ENCODE measurements around the gene AFG1L.

AFG1L gene

GRCh38 chr6:108425428-108425827 lies 130.6 kb downstream of the AFG1L start:
- Histone ChIP-seq H3K79me2 (ENCODE audit: insufficient read depth, low read depth) (no peaks in the 10 kb centered on the region), H3K9ac (no peak overlapping the region), H3K4me1 (ENCODE audit: low read depth, poor library complexity, severe bottlenecking) (no peaks in the 10 kb centered on the region), H2AFZ (ENCODE audit: low read depth) (no peak overlapping the region), H4K20me1 (ENCODE audit: insufficient read depth) (no peaks in the 10 kb centered on the region), H3K4me3 (IDR thresholded peaks at IDR 0.05; ENCODE audit: insufficient read depth, low read depth, low read length) (no peak overlapping the region), H3K36me3 (ENCODE audit: insufficient read depth) (no peaks in the 10 kb centered on the region), H3K27ac (no peak overlapping the region), H3K4me2 (no peak overlapping the region), H3K27me3 (ENCODE audit: insufficient read depth, low read depth) (no peaks in the 10 kb centered on the region)
- TF ChIP-seq, protein P1, sequence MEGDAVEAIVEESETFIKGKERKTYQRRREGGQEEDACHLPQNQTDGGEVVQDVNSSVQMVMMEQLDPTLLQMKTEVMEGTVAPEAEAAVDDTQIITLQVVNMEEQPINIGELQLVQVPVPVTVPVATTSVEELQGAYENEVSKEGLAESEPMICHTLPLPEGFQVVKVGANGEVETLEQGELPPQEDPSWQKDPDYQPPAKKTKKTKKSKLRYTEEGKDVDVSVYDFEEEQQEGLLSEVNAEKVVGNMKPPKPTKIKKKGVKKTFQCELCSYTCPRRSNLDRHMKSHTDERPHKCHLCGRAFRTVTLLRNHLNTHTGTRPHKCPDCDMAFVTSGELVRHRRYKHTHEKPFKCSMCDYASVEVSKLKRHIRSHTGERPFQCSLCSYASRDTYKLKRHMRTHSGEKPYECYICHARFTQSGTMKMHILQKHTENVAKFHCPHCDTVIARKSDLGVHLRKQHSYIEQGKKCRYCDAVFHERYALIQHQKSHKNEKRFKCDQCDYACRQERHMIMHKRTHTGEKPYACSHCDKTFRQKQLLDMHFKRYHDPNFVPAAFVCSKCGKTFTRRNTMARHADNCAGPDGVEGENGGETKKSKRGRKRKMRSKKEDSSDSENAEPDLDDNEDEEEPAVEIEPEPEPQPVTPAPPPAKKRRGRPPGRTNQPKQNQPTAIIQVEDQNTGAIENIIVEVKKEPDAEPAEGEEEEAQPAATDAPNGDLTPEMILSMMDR (conservative IDR thresholded peaks at IDR 0.05; ENCODE audit: low read depth, low read length) = no peak

DNA sequence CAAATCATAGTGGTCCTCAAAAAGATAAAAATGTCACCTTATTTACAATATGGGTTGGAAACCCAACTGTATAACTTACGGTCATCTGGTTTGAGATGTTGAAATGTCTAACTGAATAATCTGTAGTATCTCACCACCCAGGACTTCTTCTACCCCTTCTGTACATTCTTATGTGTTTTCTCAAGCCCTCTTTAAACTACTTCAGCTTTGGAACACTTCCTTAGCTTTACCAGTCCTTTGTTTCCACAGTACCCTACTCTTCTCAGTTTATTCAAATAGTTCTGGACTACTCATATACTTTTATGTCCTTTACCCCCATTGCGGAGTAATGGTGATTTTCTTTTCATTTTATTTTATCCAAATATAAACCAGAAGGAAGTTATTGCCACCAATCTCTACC lies 137.3 kb downstream of the AFG1L start:
- Histone ChIP-seq H2AFZ (ENCODE audit: low read depth) (no peak overlapping the region), H3K27ac (no peak overlapping the region), H3K4me2 (no peak overlapping the region), H4K20me1 (ENCODE audit: insufficient read depth) (no peaks in the 10 kb centered on the region), H3K9ac (no peak overlapping the region), H3K4me3 (IDR thresholded peaks at IDR 0.05; ENCODE audit: insufficient read depth, low read depth, low read length) (no peak overlapping the region), H3K36me3 (ENCODE audit: insufficient read depth) (no peaks in the 10 kb centered on the region), H3K79me2 (ENCODE audit: insufficient read depth, low read depth) (no peaks in the 10 kb centered on the region), H3K27me3 (ENCODE audit: insufficient read depth, low read depth) (no peaks in the 10 kb centered on the region), H3K4me1 (ENCODE audit: low read depth, poor library complexity, severe bottlenecking) (no peaks in the 10 kb centered on the region)
- TF ChIP-seq, protein P1 (conservative IDR thresholded peaks at IDR 0.05; ENCODE audit: low read depth, low read length) = no peak

- no peak overlapping the region for H3K4me2 ChIP-seq
- no peaks in the 10 kb centered on the region for H4K20me1 ChIP-seq (ENCODE audit: insufficient read depth)
- H3K27ac ChIP-seq = no peak overlapping the region
- no peak overlapping the region for H3K9ac ChIP-seq
- no peaks in the 10 kb centered on the region for H3K79me2 ChIP-seq (ENCODE audit: insufficient read depth, low read depth)
- TF ChIP-seq, protein P1 (conservative IDR thresholded peaks at IDR 0.05; ENCODE audit: low read depth, low read length) = no peak
- no peaks in the 10 kb centered on the region for H3K36me3 ChIP-seq (ENCODE audit: insufficient read depth)
- no peak overlapping the region for H3K4me3 ChIP-seq (IDR thresholded peaks at IDR 0.05; ENCODE audit: insufficient read depth, low read depth, low read length)
- no peaks in the 10 kb centered on the region for H3K27me3 ChIP-seq (ENCODE audit: insufficient read depth, low read depth)
- H3K4me1 ChIP-seq (ENCODE audit: low read depth, poor library complexity, severe bottlenecking) = no peaks in the 10 kb centered on the region
- H2AFZ ChIP-seq (ENCODE audit: low read depth) = no peak overlapping the region
These were observed 137.9 kb downstream of the AFG1L start for GRCh38 chr6:108432792-108433191.

DNA sequence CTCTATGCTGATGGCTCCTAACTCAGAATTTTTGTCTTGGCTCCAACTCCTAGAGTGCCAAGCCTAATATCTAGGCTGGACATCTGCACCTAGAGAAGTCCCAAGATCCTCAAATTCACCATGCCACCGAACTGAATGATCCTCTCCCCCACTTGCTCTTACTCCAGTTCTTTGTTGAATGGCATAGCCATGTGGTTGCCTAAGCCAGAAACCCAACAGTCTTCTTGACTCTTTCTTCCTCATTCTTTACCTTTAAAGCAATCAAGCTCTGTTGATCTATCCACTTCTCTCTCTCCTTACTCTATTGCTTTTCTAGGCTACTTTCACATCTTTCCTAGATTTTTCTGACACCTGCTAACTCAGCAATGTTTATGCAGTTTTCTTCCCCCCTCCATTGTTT lies 139.4 kb downstream of the AFG1L start:
- H3K27ac ChIP-seq = no peak overlapping the region
- TF ChIP-seq, protein P1 (conservative IDR thresholded peaks at IDR 0.05; ENCODE audit: low read depth, low read length) = no peak
- H3K4me2 ChIP-seq = no peak overlapping the region
- H3K27me3 ChIP-seq (ENCODE audit: insufficient read depth, low read depth) = no peaks in the 10 kb centered on the region
- no peak overlapping the region for H2AFZ ChIP-seq (ENCODE audit: low read depth)
- no peaks in the 10 kb centered on the region for H3K4me1 ChIP-seq (ENCODE audit: low read depth, poor library complexity, severe bottlenecking)
- no peaks in the 10 kb centered on the region for H3K79me2 ChIP-seq (ENCODE audit: insufficient read depth, low read depth)
- no peaks in the 10 kb centered on the region for H3K36me3 ChIP-seq (ENCODE audit: insufficient read depth)
- H4K20me1 ChIP-seq (ENCODE audit: insufficient read depth) = no peaks in the 10 kb centered on the region
- H3K4me3 ChIP-seq (IDR thresholded peaks at IDR 0.05; ENCODE audit: insufficient read depth, low read depth, low read length) = no peak overlapping the region
- H3K9ac ChIP-seq = no peak overlapping the region

All from KMS-11 (cell line).